ENCODE results near the gene NAP1L4. TPM values are rescaled to one million over a fixed set of nuclear protein-coding genes. Genes with fewer than 3 reads are reported as not detected.
"Not testable (repeated sequence)": the region's sequence is repeated elsewhere in the genome, so short reads cannot be mapped to it uniquely, and the experiment has no call there.

The NAP1L4 gene
- polyA plus RNA-seq, 1 of the 3 experiments (the other 2 are of a cell fraction) = 104 TPM

- WGBS (ENCODE audit: low lambda C conversion rate) = 73% methylated on average over 6 of the region's 78 CpGs
- no peak overlapping the region for H2AFZ ChIP-seq (ENCODE audit: low read depth)
- H3K36me3 ChIP-seq (replicated peaks in 1 of 2; ENCODE audit: control insufficient read depth in 1 of 2, insufficient read depth in 2 of 2, low read length in 1 of 2) = no peaks in the 10 kb centered on the region
- H3K27ac ChIP-seq (ENCODE audit: low read depth in 2 of 2, low read length in 1 of 2) = no peak overlapping the region
- no peaks in the 10 kb centered on the region for H3K9me2 ChIP-seq
- no peak for DNase-seq
- H3K9ac ChIP-seq = no peak overlapping the region
- no peaks in the 10 kb centered on the region for H4K20me1 ChIP-seq (ENCODE audit: insufficient read depth)
- H3K9me3 ChIP-seq = no peaks in the 10 kb centered on the region
- POLR2A ChIA-PET = no interaction called here
- no peaks in the 10 kb centered on the region for H3K79me2 ChIP-seq (ENCODE audit: insufficient read depth)
- H3K27me3 ChIP-seq (ENCODE audit: insufficient read depth) = no peaks in the 10 kb centered on the region
- no peak for TF ChIP-seq ZBTB33 (IDR thresholded peaks at IDR 0.05; ENCODE audit: borderline replicate concordance, low read depth)
- TF ChIP-seq ELF1 (IDR thresholded peaks at IDR 0.05) = no peak
- no peak for TF ChIP-seq TCF12 (IDR thresholded peaks at IDR 0.05)
- no peak for TF ChIP-seq TEAD4 (IDR thresholded peaks at IDR 0.05; ENCODE audit: borderline replicate concordance, insufficient read depth)
- H3K4me2 ChIP-seq = no peak overlapping the region
- H3K4me3 ChIP-seq (ENCODE audit: low read depth in 2 of 2, low read length in 1 of 2) = no peak overlapping the region
- H3K4me1 ChIP-seq (ENCODE audit: control insufficient read depth in 1 of 2, insufficient read depth in 2 of 2, low read depth in 1 of 2, low read length in 1 of 2) = peaks cover 15 to 17% of the 10 kb centered on the region in 2 experiments; a peak in 3 of 4 replicates
- H3F3A ChIP-seq (replicated peaks; ENCODE audit: insufficient read depth) = no peaks in the 10 kb centered on the region
- CTCF ChIA-PET = no interaction called here
These were observed 82.8 kb downstream of the NAP1L4 start for GRCh38 chr11:2909133-2909902.

DNA sequence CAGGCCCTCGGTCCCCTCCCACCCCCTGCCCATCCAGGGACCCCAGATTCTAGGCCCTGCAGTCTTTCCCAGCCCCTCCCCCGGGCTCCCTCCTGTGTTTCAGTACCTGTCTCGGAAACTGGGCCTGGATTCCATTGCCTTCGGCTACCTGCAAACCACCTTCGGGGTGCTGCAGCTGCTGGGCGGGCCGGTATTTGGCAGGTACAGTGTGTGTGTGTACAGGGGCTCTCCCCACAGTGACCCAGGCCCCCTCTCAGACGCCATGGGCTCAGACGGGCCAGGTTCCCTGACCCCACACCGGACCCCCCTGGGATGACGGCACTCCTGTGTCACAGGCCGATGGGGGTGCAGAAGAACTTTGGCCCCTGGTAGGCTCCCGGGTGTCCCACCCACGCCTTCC lies 84.0 kb downstream of the NAP1L4 start:
- ChIA-PET POLR2A (no interaction called here), CTCF (no interaction called here)
- H3F3A ChIP-seq (replicated peaks; ENCODE audit: insufficient read depth) = no peaks in the 10 kb centered on the region
- no peak for TF ChIP-seq ZBTB33 (IDR thresholded peaks at IDR 0.05; ENCODE audit: borderline replicate concordance, low read depth)
- TF ChIP-seq NRF1 (IDR thresholded peaks at IDR 0.05; ENCODE audit: low read depth, low read length) = no peak
- no peak for TF ChIP-seq GATA2 (CRISPR knock-in tag; IDR thresholded peaks at IDR 0.05)
- no peak for TF ChIP-seq FOXM1 (IDR thresholded peaks at IDR 0.05; ENCODE audit: low read depth)
- no peak for TF ChIP-seq RAD21 (IDR thresholded peaks at IDR 0.05; ENCODE audit: low read length)
- no peak for TF ChIP-seq YY1 (IDR thresholded peaks at IDR 0.05; ENCODE audit: low read depth)
- TF ChIP-seq TCF12 (IDR thresholded peaks at IDR 0.05) = no peak
- TF ChIP-seq CHD2 (IDR thresholded peaks at IDR 0.05; ENCODE audit: low read length, partially characterized antibody) = no peak
- no peaks in the 10 kb centered on the region for H4K20me1 ChIP-seq (ENCODE audit: insufficient read depth)
- H3K9ac ChIP-seq = no peak overlapping the region
- H3K9me3 ChIP-seq = no peaks in the 10 kb centered on the region
- peaks cover 10 to 18% of the 10 kb centered on the region in 2 experiments; a peak in 3 of 4 replicates for H3K4me1 ChIP-seq (ENCODE audit: control insufficient read depth in 1 of 2, insufficient read depth in 2 of 2, low read depth in 1 of 2, low read length in 1 of 2)
- H3K4me2 ChIP-seq = no peak overlapping the region
- no peaks in the 10 kb centered on the region for H3K36me3 ChIP-seq (replicated peaks in 1 of 2; ENCODE audit: control insufficient read depth in 1 of 2, insufficient read depth in 2 of 2, low read length in 1 of 2)
- no peak overlapping the region for H3K27ac ChIP-seq (ENCODE audit: low read depth in 2 of 2, low read length in 1 of 2)
- no peaks in the 10 kb centered on the region for H3K27me3 ChIP-seq (ENCODE audit: insufficient read depth)
- H3K9me2 ChIP-seq = no peaks in the 10 kb centered on the region
- no peak overlapping the region for H3K4me3 ChIP-seq (ENCODE audit: low read depth in 2 of 2, low read length in 1 of 2)
- 85% methylated on average over 4 of the region's 14 CpGs for WGBS (ENCODE audit: low lambda C conversion rate)
- no peaks in the 10 kb centered on the region for H3K79me2 ChIP-seq (ENCODE audit: insufficient read depth)
- DNase-seq = no peak
- no peak overlapping the region for H2AFZ ChIP-seq (ENCODE audit: low read depth)

DNA sequence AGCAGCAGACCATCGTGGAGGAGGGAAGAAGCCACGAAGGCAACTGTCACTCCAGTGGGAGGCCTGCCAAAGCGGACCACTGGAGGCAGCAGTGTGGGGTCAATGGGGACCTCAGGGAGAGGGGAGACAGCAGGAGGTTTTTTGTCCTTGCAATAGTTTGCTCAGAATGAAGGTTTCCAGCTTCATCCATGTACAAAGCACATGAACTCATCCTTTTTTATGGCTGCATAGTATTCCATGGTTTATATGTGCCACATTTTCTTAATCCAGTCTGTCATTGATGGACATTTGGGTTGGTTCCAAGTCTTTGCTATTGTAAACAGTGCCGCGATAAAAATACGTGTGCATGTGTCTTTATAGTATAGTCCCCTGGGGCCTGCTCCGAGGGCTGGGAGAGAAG lies 86.8 kb downstream of the NAP1L4 start:
- POLR2A ChIA-PET; H3K27me3 ChIP-seq (ENCODE audit: insufficient read depth); H3F3A ChIP-seq (replicated peaks; ENCODE audit: insufficient read depth); H3K79me2 ChIP-seq (ENCODE audit: insufficient read depth); H3K9me2 ChIP-seq; DNase-seq; H3K27ac ChIP-seq (ENCODE audit: low read depth in 2 of 2, low read length in 1 of 2); H3K9me3 ChIP-seq; H3K4me2 ChIP-seq; H4K20me1 ChIP-seq (ENCODE audit: insufficient read depth); H2AFZ ChIP-seq (ENCODE audit: low read depth); H3K4me3 ChIP-seq (ENCODE audit: low read depth in 2 of 2, low read length in 1 of 2); H3K9ac ChIP-seq; H3K36me3 ChIP-seq (replicated peaks in 1 of 2; ENCODE audit: control insufficient read depth in 1 of 2, insufficient read depth in 2 of 2, low read length in 1 of 2): not testable (repeated sequence)
- WGBS (ENCODE audit: low lambda C conversion rate) = 93% methylated on average over 7 of the region's 7 CpGs
- H3K4me1 ChIP-seq (ENCODE audit: control insufficient read depth in 1 of 2, insufficient read depth in 2 of 2, low read depth in 1 of 2, low read length in 1 of 2) = peaks cover 4 to 15% of the 10 kb centered on the region in 2 experiments; a peak in 2 of 4 replicates
- CTCF ChIA-PET = interaction anchor here (0.6 to 7.6 kb wide), 4 partner anchors 14 to 373 kb away, joined by 3 to 66 read pairs (median 30); partner anchors contain the start of gene PHLDA2

Data from SK-N-SH (cell line).